Tibial artery (tissue), 4 donors: ENCODE results near the gene INTS7.
"Not testable (repeated sequence)": the region's sequence is repeated elsewhere in the genome, so short reads cannot be mapped to it uniquely, and the experiment has no call there.

Experiments
- DNase-seq, 2 donors: peaks; one replicate each; pipeline ENCODE4 v3.0.0-alpha.2; 2019
- H3K27ac ChIP-seq, 2 donors: fragments of 200-600 bp; sonication (generic) in 1 of 2; 1 replicate in 1 of 2; 2 replicates in 1 of 2; pipeline ENCODE4 v1.5.1; 2018 to 2019; ENCODE audit warnings: mild to moderate bottlenecking in 1 of 2
- H3K27me3 ChIP-seq, 2 donors: fragments of 200-600 bp; sonication (generic) in 1 of 2; one replicate each; pipeline versions ENCODE4 v1.5.1 to v1.6.0; 2016 to 2019
- H3K36me3 ChIP-seq, 3 donors: fragments of 200-600 bp; sonication (generic) in 2 of 3; one replicate each; pipeline ENCODE4 v1.5.1; 2016 to 2019; ENCODE audit warnings: mild to moderate bottlenecking in 2 of 3
- H3K4me1 ChIP-seq, 4 donors: fragments of 200-600 bp; sonication (generic) in 2 of 4; 1 replicate in 3 of 4; 2 replicates in 1 of 4; pipeline ENCODE4 v1.5.1; 2016 to 2019
- H3K4me3 ChIP-seq, 2 donors: fragments of 200-600 bp; sonication (generic) in 1 of 2; 1 replicate in 1 of 2; 2 replicates in 1 of 2; pipeline ENCODE4 v1.5.1; 2018 to 2019; ENCODE audit warnings: mild to moderate bottlenecking in 2 of 2
- H3K9me3 ChIP-seq, 3 donors: fragments of 200-600 bp; sonication (generic) in 1 of 3; one replicate each; pipeline ENCODE4 v1.5.1; 2016 to 2019
- intact Hi-C: fragments of 100-400 bp; cut with DNase I; formaldehyde crosslinking; loops from one replicate; pipeline ENCODE4 v1.15.0; 2023; ENCODE audit warnings: low total_unique reads
- TF ChIP-seq, protein P1 (sequence below), 2 experiments: fragments of 200-600 bp in 1 of 2; fragments of 450-650 bp in 1 of 2; IDR thresholded peaks; one replicate each; pipeline ENCODE4 v1.5.1; 2017 to 2019; ENCODE audit warnings: antibody characterized with exemption in 2 of 2, mild to moderate bottlenecking in 1 of 2, moderate library complexity in 1 of 2

Gene INTS7

DNA sequence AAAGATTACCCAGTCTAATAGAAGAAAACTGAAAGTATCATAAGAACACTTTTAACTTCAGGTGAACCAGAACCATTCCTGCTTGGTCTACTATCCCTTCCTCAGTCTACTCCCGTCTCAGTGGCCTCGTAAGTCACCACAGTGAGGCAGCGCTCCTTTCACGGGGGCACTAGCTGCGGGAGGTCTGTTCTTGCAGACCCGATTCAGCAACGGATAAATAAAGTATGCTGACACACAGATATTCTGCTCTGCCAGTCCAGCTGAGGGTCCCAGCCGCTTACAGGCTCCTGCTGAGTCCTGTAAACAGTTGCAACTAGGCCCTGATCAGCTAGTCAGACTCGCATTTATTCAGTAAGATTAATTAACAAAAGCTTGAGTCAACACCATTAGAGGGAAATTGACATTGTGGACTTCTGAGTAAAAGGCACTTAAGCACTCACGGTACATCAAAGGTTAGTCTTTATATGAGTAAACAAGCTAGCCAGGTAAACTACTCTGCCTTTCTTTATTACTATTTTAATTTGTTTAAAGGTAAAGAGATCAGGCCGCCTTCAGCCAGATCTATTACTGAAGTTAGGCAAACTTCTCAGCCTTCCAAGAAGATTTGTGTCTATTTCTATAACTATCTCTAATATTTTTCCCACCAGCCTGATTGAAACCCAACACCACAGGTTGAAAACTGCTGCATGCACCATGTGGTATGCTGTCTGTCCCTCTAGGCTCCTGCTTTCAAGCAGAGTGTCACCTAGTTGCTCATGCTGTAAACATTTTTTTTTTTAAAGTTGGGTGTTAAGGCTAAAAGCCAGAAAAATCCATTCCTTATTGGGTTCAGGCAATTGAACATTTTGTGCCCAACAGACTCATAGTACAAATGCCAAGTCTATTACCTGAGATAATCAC lies 87.7 kb downstream of the INTS7 start:
- Histone ChIP-seq H3K36me3 (peaks cover 12 to 18% (median 16%) of the 10 kb centered on the region in 3 donors), H3K9me3 (no peaks in the 10 kb centered on the region), H3K27ac (no peak overlapping the region), H3K4me3 (no peak overlapping the region), H3K27me3 (no peaks in the 10 kb centered on the region), H3K4me1 (no peaks in the 10 kb centered on the region)
- no peak for DNase-seq
- intact Hi-C loops: no loop called here
- TF ChIP-seq, protein P1, sequence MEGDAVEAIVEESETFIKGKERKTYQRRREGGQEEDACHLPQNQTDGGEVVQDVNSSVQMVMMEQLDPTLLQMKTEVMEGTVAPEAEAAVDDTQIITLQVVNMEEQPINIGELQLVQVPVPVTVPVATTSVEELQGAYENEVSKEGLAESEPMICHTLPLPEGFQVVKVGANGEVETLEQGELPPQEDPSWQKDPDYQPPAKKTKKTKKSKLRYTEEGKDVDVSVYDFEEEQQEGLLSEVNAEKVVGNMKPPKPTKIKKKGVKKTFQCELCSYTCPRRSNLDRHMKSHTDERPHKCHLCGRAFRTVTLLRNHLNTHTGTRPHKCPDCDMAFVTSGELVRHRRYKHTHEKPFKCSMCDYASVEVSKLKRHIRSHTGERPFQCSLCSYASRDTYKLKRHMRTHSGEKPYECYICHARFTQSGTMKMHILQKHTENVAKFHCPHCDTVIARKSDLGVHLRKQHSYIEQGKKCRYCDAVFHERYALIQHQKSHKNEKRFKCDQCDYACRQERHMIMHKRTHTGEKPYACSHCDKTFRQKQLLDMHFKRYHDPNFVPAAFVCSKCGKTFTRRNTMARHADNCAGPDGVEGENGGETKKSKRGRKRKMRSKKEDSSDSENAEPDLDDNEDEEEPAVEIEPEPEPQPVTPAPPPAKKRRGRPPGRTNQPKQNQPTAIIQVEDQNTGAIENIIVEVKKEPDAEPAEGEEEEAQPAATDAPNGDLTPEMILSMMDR (IDR thresholded peaks at IDR 0.05): no peak

DNA sequence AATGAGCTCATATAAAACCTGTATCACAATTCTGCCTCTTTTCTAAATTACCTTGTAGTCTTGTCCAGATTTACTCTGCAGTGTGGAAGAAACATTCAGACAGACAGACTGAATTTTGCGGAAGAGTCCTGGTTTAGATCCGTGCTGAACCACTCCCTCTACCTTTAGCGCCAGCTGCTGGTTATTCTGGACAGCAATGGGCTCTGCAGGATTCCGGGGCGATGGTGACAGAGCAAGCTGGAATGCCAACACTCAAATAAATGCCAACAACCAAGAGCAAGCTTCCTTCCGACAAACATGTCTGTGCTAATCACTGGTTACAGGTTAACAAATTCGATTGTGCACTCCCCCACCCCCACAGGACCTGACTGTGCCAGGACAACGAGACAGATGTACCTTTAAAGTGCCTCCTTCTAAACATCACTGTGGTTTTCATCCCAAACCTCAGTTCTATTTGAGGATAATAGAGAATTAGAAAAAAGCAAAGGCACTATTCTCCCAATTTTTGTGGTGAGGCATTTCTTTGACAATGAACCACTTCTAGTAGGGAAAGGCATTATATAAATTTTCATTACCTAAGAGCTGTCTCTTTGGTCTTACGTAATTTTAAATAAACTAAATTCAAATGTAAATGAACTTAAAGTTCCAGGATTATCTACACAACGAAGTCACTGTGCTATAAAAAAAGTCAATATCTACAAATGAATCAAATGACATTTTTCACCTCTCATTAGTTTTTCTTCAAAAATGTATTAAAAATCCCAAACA lies 90.4 kb downstream of the INTS7 start:
- TF ChIP-seq, protein P1 (IDR thresholded peaks at IDR 0.05): no peak
- Histone ChIP-seq H3K36me3 (peaks cover 3 to 21% (median 12%) of the 10 kb centered on the region in 3 donors), H3K9me3 (no peaks in the 10 kb centered on the region), H3K27ac (no peak overlapping the region), H3K27me3 (no peaks in the 10 kb centered on the region), H3K4me1 (peaks cover 0 to 1% (median 0%) of the 10 kb centered on the region in 4 donors), H3K4me3 (no peak overlapping the region)
- DNase-seq: no peak
- intact Hi-C loops: no loop called here

DNA sequence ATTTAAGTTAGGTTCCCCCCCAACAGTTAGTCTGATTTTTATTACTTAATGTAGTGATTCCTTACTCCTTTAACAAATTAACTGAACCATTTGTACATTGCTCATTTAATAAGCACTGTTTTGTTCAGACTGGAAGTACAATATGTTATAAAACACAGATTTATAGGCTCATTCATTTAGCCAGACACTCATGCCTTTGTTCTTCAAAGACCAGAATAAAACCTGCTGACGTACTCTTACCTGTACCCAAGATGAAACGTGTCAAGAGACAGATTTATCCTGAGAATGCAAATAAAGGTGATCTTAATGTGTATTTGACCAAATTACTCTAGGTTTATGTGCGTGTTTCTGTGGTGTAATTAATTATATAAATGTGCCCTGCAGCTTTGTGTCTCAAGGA lies 92.8 kb downstream of the INTS7 start:
- peaks cover 3 to 14% (median 12%) of the 10 kb centered on the region in 3 donors for H3K36me3 ChIP-seq
- H3K4me3 ChIP-seq: no peak overlapping the region
- no peaks in the 10 kb centered on the region for H3K9me3 ChIP-seq
- H3K4me1 ChIP-seq: peaks cover 0 to 19% (median 0%) of the 10 kb centered on the region in 4 donors
- no peak overlapping the region for H3K27ac ChIP-seq
- no peak for DNase-seq
- TF ChIP-seq, protein P1 (IDR thresholded peaks at IDR 0.05): no peak
- intact Hi-C loops: no loop called here
- H3K27me3 ChIP-seq: no peaks in the 10 kb centered on the region

DNA sequence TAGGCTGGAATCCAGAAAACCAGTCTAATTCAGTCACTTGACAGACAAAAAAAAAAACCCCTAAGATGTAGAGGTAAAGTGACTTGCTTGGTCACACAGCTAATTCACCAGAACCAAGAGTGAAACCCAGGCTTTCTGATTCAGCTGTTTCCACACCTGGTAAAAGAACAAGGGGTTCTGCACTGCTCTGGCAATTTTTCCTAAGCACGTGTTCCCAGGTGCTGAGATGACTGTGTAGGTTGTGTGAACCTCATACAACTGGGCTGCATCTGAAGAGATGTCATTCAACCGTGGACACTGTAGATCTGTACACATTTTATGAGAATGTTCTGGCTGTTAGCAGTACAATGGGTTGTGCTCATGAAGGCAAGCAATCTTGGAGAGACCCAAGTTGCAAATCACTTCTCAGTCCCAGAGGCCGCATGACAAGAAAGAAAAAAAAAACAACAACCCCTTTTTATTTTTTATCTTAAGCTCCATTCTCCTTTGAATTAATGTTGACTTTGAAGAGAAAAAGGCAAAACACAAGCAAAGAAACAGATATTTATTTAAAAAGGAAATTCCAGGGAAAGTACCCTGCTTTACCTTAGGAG lies 95.4 kb downstream of the INTS7 start:
- Histone ChIP-seq H3K27ac (no peak overlapping the region), H3K4me1 (peaks cover 0 to 19% (median 0%) of the 10 kb centered on the region in 4 donors), H3K27me3 (no peaks in the 10 kb centered on the region), H3K9me3 (no peaks in the 10 kb centered on the region), H3K4me3 (no peak overlapping the region), H3K36me3 (peaks cover 3 to 14% (median 7%) of the 10 kb centered on the region in 3 donors)
- TF ChIP-seq, protein P1 (IDR thresholded peaks at IDR 0.05): no peak
- no peak for DNase-seq
- intact Hi-C loops: no loop called here

DNA sequence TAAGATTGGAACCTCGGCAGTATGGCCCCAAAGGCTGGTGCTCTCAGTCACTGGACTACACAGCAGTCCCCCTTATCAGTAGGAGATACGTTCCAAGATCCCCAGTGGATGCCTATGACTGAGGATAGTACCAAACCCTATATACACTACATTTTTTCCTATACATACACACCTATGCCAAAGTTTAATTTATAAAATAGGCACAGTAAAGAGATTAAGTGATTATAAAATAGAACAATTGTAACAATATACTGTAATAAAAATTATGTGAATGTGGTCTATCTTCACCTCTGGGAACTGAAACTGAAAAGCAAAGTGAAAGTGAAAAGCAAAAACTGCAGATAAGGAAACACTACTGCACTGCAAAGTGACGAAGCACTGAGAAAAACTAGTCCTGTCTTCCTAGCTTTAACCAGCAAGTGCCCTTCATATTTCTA lies 96.8 kb downstream of the INTS7 start:
- H3K36me3 ChIP-seq: peaks cover 3 to 9% (median 7%) of the 10 kb centered on the region in 3 donors
- H3K4me1 ChIP-seq: peaks cover 0 to 19% (median 0%) of the 10 kb centered on the region in 4 donors
- H3K9me3 ChIP-seq: no peaks in the 10 kb centered on the region
- intact Hi-C loops: no loop called here
- no peak for DNase-seq
- TF ChIP-seq, protein P1 (IDR thresholded peaks at IDR 0.05): no peak
- peak overlapping the region in 1 of 2 donors; percentile 3 for H3K27ac ChIP-seq
- no peaks in the 10 kb centered on the region for H3K27me3 ChIP-seq
- peak overlapping the region; percentile 6 to 29 for H3K4me3 ChIP-seq

DNA sequence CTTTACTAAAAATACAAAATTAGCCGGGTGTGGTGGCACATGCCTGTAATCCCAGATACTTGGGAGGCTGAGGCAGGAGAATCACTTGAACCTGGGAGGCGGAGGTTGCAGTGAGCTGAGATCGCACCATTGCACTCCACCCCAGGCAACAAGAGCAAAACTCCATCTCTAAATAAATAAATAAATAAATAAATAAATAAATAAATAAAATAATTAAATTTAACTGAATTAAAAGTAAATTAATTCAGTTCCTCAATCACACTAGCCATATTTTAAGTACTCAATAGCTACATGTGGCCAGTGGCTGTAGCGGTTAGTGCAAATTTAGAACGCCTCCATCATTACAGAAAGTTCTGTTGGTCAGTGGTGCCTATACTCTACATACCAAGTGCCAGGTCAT lies 97.9 kb downstream of the INTS7 start:
- H3K36me3 ChIP-seq, H3K27ac ChIP-seq, H3K4me3 ChIP-seq, H3K27me3 ChIP-seq, DNase-seq, H3K9me3 ChIP-seq, intact Hi-C loops: not testable (repeated sequence)
- peaks cover 0 to 19% (median 0%) of the 10 kb centered on the region in 4 donors for H3K4me1 ChIP-seq
